IMR-90 (cell line): Measurements from ENCODE around the gene CYB561D2.

Experiments
- BHLHE40 ChIP-seq: fragments of 150-350 bp; IDR thresholded peaks from 2 replicates; pipeline ENCODE4 v1.6.1; 2016; ENCODE audit warnings: mild to moderate bottlenecking, low read depth, low read length
- MAFK ChIP-seq: IDR thresholded peaks from 2 replicates; pipeline ENCODE4 v1.6.1; 2012; ENCODE audit warnings: low read depth, low read length, improper control_type of control experiment
- POLR2A ChIP-seq: IDR thresholded peaks from 2 replicates; pipeline ENCODE4 v1.6.1; 2012; ENCODE audit warnings: mild to moderate bottlenecking, low read depth, low read length
- SMC3 ChIP-seq: fragments of 150-350 bp; IDR thresholded peaks from 2 replicates; pipeline ENCODE4 v1.6.1; 2016; ENCODE audit warnings: low read depth, mild to moderate bottlenecking, antibody characterized with exemption, low read length, moderate library complexity
- TF ChIP-seq, protein P1 (sequence below): conservative IDR thresholded peaks from 2 replicates; pipeline ENCODE4 v1.5.1; 2012; ENCODE audit warnings: mild to moderate bottlenecking, low read depth, low read length, improper control_type of control experiment
- TF ChIP-seq, protein P2 (sequence below): fragments of 150-350 bp; IDR thresholded peaks from 2 replicates; pipeline ENCODE4 v1.6.1; 2017; ENCODE audit warnings: mild to moderate bottlenecking, antibody characterized with exemption, low read length, low read depth
- TF ChIP-seq, protein P3 (sequence below): fragments of 150-350 bp; IDR thresholded peaks from 2 replicates; pipeline ENCODE4 v1.6.1; 2016; ENCODE audit warnings: low read depth, mild to moderate bottlenecking, low read length, moderate library complexity, borderline replicate concordance

DNA sequence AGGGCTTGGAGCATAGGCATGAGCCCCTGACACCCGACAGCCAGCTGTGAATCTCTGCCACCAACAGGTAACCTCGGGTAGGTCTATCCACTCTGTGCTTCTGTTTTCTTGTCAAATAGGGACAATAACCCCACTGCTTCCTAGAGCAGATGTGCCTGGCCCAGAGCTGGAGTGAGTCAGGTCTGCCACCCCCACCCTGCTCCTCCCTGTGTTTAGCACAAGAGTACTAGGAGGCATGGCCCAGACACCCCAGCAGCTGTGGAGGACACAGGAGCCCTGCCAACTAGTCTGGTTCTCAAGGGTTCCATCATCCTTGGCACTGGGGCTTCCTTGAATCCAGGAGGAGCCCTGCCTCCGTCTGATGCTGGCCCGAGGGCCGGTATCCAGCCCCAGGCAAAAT lies 42.4 kb downstream of the CYB561D2 start:
- TF ChIP-seq, protein P1, sequence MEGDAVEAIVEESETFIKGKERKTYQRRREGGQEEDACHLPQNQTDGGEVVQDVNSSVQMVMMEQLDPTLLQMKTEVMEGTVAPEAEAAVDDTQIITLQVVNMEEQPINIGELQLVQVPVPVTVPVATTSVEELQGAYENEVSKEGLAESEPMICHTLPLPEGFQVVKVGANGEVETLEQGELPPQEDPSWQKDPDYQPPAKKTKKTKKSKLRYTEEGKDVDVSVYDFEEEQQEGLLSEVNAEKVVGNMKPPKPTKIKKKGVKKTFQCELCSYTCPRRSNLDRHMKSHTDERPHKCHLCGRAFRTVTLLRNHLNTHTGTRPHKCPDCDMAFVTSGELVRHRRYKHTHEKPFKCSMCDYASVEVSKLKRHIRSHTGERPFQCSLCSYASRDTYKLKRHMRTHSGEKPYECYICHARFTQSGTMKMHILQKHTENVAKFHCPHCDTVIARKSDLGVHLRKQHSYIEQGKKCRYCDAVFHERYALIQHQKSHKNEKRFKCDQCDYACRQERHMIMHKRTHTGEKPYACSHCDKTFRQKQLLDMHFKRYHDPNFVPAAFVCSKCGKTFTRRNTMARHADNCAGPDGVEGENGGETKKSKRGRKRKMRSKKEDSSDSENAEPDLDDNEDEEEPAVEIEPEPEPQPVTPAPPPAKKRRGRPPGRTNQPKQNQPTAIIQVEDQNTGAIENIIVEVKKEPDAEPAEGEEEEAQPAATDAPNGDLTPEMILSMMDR: no peak
- TF ChIP-seq, protein P2, sequence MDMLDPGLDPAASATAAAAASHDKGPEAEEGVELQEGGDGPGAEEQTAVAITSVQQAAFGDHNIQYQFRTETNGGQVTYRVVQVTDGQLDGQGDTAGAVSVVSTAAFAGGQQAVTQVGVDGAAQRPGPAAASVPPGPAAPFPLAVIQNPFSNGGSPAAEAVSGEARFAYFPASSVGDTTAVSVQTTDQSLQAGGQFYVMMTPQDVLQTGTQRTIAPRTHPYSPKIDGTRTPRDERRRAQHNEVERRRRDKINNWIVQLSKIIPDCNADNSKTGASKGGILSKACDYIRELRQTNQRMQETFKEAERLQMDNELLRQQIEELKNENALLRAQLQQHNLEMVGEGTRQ: no peak
- TF ChIP-seq, protein P3, sequence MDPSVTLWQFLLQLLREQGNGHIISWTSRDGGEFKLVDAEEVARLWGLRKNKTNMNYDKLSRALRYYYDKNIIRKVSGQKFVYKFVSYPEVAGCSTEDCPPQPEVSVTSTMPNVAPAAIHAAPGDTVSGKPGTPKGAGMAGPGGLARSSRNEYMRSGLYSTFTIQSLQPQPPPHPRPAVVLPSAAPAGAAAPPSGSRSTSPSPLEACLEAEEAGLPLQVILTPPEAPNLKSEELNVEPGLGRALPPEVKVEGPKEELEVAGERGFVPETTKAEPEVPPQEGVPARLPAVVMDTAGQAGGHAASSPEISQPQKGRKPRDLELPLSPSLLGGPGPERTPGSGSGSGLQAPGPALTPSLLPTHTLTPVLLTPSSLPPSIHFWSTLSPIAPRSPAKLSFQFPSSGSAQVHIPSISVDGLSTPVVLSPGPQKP: no peak
- TF ChIP-seq POLR2A: no peak
- TF ChIP-seq MAFK: no peak
- TF ChIP-seq SMC3: no peak
- TF ChIP-seq BHLHE40: no peak
